TTC549 (cell line): ENCODE measurements around the gene KCTD3.
A peak's percentile ranks its signal among the peaks of the same experiment; 100 is the strongest.

ENCODE experiments used
- FAIRE-seq: peaks from 2 replicates; lab custom pipeline; 2012; peaks lifted over from hg19 to GRCh38; lab: Jason Lieb, UNC

Gene KCTD3

DNA sequence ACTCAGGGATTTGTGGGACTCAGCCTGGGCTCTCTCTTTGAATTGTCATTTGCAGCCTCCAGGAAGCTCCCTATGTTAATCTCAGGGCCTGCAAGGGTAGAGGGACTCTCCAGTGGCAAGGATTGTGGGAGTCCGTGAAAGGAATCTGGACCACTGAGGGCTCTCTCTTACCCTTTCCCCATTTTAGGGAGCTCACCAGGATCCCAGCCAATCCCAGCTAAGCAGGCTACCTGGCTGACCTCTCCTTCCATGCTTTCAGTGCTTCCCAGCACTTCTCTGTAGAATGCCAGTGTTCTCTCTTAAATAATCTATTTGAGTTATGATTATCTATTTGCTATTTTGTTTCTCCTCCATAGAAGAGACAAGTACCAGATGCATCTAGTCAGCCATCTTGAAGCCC is 9.6 kb upstream of the KCTD3 start:
- FAIRE-seq = no peak

DNA sequence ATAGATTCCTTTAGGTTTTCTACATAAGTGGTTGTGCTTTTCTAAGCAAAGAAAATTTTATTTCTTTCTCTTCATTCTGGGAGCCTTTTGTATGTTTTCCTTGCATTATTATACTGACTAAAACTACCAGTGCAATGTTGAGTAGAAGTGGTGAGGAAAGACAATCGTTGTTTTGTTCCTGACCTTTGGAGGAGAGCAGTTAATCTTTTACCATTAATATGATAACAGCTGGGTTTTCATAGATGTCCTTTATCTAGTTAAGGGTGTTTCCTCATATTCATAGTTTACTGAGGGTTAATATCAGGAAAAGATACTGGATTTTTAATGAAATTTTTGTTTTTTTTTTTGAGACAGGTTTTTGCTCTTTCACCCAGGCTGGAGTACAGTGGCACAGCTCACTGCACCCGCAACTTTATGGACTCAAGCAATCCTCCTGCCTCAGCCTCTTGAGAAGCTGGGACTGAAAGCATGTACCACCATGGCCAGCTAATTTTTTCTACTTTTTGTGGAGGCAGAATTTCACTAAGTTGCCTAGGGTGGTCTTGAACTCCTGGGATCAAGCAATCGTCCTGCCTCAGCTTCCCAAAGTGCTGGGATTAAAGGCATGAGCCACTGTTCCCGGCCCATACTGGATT is 9.0 kb upstream of the KCTD3 start:
- no peak for FAIRE-seq

DNA sequence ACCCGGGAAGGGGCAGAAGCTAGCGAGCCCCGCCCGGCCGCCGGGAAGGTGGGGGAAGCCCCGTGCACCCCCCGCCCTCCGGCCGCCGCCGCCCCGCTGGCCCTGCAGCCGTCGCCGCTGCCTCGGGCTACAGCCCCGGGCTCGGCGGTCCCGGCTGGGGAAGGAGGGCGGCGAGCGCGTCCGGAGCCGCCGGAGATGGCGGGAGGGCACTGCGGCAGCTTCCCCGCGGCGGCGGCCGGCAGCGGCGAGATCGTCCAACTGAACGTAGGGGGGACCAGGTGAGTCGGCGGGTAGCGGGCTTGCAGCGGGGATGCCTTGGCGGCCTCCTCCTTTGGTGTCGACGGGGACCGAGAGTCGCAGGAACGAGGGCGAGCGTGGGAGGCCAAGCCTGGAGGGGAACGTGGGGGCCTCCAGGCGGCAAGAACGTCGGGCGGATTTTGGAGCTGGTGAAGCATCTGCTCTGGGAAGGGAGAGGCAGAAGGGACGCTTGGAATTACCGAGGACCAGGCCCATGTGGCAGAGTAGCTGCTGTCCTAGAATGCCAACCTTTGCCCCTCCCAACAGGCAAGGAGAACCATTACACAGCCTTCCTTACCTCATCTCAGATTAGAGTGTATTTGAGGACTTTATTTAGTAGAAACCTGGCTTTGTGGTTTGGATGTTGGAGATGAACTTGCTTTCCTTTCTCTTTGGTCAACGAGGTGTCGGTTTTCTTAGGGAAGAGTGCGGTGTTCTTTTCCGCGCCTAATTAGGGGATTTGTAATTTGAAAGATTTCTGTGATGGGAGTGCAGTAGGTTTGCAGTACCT is 591 bp downstream of the KCTD3 start:
- no peak for FAIRE-seq

- FAIRE-seq = no peak
These were observed 1.2 kb downstream of the KCTD3 start for GRCh38 chr1:215568299-215568692.

- FAIRE-seq = no peak
These were observed 3.1 kb downstream of the KCTD3 start for GRCh38 chr1:215569986-215570824.

DNA sequence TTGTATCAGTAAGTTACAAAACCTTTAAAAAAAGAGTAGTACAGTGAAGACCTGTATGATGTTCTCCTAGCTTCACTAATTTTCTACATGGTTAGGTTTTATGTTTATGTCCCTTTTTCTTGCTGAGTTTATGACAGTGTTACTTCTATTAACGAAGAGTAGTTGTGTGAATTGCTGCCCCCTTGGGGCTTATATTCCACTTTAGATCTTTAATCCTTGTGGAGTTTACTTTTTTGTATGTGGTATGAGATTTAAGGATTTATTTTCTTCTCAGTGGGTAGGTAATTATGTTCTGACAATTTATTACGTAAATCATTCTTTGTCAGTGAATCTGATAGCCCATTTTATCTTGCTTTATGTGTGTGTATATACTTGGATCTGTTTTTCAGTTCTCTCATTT is 14.8 kb downstream of the KCTD3 start:
- peak; percentile 9 for FAIRE-seq

GRCh38 chr1:215583185-215583749 is 16.2 kb downstream of the KCTD3 start:
- no peak for FAIRE-seq

GRCh38 chr1:215584389-215584788 is 17.3 kb downstream of the KCTD3 start:
- FAIRE-seq = no peak

DNA sequence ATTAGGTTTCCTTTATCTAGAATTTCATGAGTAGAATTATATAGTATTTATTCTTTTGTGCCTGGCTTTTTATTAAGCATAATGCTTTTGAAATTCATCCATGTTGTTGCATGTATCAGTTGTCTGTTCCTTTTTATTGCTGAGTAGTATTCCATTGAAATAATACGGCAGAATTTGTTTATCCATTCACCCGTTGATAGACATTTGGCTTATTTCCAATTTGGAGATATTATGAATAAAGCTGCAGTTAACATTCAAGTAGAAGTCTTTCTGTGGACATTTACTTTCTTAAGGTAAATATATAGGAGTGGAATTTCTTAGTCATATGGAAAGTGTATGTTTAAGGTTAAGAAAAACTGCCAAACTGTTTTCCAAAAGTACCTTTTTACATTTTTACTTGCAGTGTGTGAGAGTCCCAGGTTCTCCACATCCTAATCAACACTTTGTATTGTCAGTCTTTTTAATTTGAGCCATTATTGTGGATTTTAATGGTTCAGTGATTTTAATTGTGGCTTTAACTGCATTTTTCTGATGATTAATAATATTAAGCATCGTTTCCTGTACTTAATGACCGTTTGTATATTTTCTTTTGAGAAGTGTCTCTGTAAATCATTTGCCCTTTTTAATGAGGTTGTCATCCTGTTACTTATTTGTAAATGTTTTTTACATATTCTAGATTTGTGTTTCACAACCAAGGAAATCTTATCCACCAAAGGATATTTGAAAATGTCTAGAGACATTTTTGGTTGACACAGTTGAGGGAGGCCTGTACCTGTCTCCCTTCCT is 22.7 kb downstream of the KCTD3 start:
- FAIRE-seq = no peak

GRCh38 chr1:215590779-215591491 is 23.8 kb downstream of the KCTD3 start:
- no peak for FAIRE-seq

GRCh38 chr1:215594640-215595039 is 27.5 kb downstream of the KCTD3 start:
- no peak for FAIRE-seq

GRCh38 chr1:215595231-215595630 is 28.1 kb downstream of the KCTD3 start:
- FAIRE-seq = peak; percentile 29

DNA sequence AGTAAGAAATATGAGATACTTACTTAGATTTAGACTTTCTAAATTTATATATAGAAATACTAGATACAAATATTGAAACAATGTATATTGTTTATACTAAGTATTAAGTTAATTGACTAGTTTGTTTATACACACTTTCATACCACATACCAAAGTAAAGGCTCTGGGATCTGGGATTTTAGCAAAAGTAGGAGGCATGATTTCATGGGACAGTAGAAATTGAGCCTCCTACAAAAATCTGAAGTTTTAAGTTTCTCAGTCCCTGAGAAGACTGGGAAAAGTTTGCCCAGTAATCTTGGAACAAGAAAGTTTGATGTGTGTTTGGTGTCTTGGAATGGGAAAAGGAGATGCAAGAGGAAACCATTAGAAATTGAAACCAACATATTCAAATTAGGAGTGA is 30.9 kb downstream of the KCTD3 start:
- FAIRE-seq = no peak

- no peak for FAIRE-seq
These were observed 32.4 kb downstream of the KCTD3 start for GRCh38 chr1:215599418-215600074.

- peak; percentile 66 for FAIRE-seq
These were observed 33.2 kb downstream of the KCTD3 start for GRCh38 chr1:215600258-215600792.

DNA sequence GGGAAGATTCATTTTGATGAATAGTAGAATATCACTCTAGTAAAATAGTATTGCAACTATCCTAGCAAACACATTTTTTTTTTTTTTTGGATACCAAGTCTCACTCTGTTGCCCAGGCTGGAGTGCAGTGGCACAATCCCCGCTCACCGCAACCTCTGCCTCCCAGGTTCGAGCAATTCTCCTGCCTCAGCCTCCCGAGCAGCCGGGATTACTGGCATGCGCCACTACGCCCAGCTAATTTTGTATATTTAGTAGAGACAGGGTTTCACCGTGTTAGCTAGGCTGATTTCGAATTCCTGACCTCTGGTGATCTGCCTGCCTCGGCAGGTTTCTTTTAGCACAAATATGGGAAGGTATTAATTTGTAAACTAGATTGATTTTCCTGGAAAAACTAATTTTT is 33.8 kb downstream of the KCTD3 start:
- no peak for FAIRE-seq

- no peak for FAIRE-seq
These were observed 34.2 kb downstream of the KCTD3 start for GRCh38 chr1:215601276-215601675.

DNA sequence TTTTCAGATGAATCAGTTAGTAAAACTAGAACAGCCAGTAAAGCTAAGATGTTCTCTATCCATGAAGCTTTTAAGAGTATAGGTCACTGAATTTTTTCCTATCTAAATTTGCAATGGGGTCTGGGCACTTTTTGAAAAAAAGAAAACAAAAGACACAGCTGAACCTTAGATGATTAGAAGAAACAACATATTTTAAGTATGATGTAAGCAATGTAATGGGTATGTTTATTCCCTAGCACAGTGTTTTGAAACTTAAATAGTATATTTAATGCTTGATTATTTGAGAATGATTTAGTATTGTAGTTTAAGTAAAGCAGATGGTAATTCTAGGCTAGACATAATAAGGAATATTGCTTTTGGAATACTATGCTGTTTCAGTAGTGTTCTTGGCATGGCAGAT is 36.2 kb downstream of the KCTD3 start:
- no peak for FAIRE-seq

GRCh38 chr1:215605011-215605621 is 38.0 kb downstream of the KCTD3 start:
- no peak for FAIRE-seq

- no peak for FAIRE-seq
These were observed 38.9 kb downstream of the KCTD3 start for GRCh38 chr1:215606036-215606435.
